Measurements from ENCODE around the gene GALNT13.
"Not testable (repeated sequence)": the region's sequence is repeated elsewhere in the genome, so short reads cannot be mapped to it uniquely, and the experiment has no call there.

The GALNT13 gene

GRCh38 chr2:154459286-154459685, 587.6 kb downstream of the GALNT13 start:
- in situ Hi-C loops (cut with HindIII; ENCODE audit: low sequenced_read_pairs), result no loop called here

DNA sequence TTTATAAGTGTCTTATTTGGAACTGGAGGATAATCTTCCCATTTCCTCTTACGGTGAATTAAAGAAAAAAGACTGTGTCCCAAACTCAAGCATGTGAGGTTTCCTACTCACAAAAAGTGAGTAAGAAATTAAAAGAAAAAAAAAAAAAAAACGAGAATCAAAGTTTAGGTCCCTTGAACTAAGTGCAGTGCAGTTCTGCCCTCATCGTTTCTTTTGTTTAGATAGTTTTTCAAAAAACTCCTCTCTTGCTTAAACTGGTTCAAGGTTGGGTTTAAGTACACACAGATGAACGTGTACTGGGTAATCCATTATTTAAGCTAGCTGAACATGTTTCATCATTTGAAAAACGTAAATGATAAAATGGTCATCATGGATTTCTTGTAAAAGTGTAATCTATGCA, 590.9 kb downstream of the GALNT13 start:
- in situ Hi-C loops (cut with HindIII; ENCODE audit: low sequenced_read_pairs), result no loop called here

GRCh38 chr2:154466226-154466625, 594.5 kb downstream of the GALNT13 start:
- in situ Hi-C loops (cut with HindIII; ENCODE audit: low sequenced_read_pairs), result no loop called here

- in situ Hi-C loops (cut with HindIII; ENCODE audit: low sequenced_read_pairs), result no loop called here
These were observed 598.7 kb downstream of the GALNT13 start for GRCh38 chr2:154470376-154470775.

DNA sequence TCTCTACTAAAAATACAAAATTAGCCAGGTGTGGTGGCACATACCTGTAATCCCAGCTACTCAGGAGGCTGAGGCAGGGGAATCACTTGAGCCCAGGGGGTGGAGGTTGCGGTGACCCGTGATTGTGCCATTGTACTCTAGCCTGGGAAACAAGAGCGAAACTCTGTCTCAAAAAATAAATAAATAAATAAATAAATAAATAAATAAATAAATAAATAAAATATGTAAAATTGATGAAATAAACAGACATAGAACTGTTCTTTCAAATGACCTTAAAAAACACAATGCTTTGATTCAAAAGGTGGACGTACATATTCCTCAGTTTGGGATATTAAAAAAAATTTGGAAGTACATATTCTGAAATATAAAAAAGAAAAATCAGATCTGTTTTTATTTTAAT, 599.8 kb downstream of the GALNT13 start:
- in situ Hi-C loops (cut with HindIII; ENCODE audit: low sequenced_read_pairs), result not testable (repeated sequence)

DNA sequence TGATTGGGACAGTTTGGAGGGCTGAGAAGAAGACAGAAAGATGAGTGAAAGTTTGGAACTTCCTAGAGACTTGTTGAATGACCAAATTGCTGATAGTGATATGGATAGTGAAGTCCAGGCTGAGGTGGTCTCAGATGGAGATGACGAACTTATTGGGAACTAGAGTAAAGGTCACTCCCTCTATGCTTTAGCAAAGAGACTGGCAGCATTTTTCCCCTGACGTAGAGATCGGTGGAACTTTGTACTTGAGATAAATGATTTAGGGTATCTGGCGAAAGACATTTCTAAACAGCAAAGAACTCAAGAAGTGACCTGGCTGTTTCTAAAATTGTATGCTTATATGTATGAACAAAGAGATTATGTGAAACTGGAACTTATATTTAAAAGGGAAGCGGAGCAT, 605.6 kb downstream of the GALNT13 start:
- in situ Hi-C loops (cut with HindIII; ENCODE audit: low sequenced_read_pairs), result no loop called here

DNA sequence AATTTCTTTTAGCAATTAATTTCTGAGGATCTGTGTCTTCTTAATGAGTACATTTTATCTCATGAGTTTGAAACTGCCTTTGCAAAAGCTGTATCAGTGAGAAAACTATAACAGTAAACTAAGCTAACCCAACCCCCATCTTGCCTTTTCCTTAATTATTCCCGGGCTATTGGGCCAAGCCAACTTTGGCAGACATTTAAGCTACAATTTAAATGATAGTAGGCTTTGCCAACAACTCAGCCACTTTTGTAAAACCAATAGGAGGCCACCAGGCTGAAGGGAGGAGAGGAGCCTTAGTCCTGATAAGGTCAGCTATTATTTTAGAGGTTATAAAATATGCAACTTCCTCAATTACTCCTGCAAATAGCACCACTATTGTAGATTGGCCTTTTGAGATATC, 608.8 kb downstream of the GALNT13 start:
- in situ Hi-C loops (cut with HindIII; ENCODE audit: low sequenced_read_pairs), result no loop called here

DNA sequence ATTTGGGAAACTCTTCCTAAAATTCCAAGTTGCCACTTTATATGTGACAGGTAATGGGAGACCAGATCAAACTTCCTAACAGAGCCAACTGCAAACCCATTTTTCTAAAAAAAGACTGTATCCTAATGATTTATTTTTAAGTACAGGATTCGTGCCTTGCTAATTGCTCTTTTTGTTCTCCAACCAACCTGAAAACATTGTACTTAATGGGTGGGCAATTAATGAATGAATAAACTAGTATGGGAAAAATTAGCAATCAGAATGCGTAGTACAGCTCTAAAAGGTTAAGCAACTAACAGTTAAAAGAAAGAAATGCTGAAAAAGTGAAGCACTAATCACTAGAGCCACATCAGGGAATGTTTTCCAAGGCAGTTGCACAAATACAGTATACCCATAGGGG, 609.6 kb downstream of the GALNT13 start:
- in situ Hi-C loops (cut with HindIII; ENCODE audit: low sequenced_read_pairs), result no loop called here

GRCh38 chr2:154484338-154485099, 612.8 kb downstream of the GALNT13 start:
- in situ Hi-C loops (cut with HindIII; ENCODE audit: low sequenced_read_pairs), result no loop called here

DNA sequence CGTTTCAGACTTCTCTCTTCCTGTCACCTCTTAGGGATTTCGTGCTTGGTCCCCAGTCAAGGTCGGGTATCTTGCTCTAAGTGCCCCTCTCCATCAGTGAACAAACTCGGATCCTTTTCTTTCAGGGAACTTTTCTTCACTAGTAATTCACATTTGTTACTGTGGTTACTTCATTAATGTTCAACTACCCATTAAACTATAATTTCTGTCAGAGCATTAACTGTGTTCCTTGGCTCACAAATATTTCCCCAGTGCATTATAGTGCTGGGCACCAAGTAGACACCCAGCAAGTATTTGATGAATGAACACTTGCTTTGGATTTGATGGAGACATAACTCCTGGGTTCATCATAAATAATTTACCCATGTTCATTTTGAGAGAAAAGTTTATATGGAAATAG, 617.1 kb downstream of the GALNT13 start:
- in situ Hi-C loops (cut with HindIII; ENCODE audit: low sequenced_read_pairs), result no loop called here

DNA sequence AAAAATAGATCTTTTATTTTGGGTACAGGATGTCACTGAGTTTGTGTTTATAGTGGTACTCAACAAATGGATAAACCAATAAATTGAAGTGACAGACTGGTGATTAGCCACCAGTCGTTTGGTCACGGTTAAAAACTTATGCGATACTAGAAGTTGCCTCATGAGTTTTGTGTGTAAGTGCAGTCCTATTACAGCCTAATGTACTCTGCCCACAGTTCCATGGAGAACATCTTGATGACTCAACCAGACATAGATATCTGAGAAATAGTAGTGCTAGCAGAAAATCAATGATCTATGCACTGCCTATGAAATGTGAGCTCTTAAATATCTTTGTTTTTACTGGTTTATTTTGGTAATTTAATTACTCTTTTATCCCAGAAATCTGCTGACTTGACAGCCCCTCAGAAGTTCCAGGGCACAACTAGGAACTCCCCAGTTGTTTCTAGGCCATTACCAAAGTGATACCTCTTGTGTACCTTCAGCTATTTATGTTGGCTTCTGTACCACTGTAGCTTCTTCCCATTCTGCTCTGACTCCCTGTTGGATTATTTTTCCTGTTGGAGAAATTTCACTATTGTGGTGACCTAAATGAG, 617.6 kb downstream of the GALNT13 start:
- in situ Hi-C loops (cut with HindIII; ENCODE audit: low sequenced_read_pairs), result no loop called here

GRCh38 chr2:154490530-154490929, 618.8 kb downstream of the GALNT13 start:
- in situ Hi-C loops (cut with HindIII; ENCODE audit: low sequenced_read_pairs), result no loop called here

- in situ Hi-C loops (cut with HindIII; ENCODE audit: low sequenced_read_pairs), result no loop called here
These were observed 623.7 kb downstream of the GALNT13 start for GRCh38 chr2:154495455-154495868.

- in situ Hi-C loops (cut with HindIII; ENCODE audit: low sequenced_read_pairs), result no loop called here
These were observed 625.3 kb downstream of the GALNT13 start for GRCh38 chr2:154497019-154497418.

Measured in DLD1 (cell line).